Mucosa of rectum (tissue), 2 donors: ENCODE measurements around the gene BUD31.
A peak's percentile ranks its signal among the peaks of the same experiment; 100 is the strongest.
"Not testable (repeated sequence)": the region's sequence is repeated elsewhere in the genome, so short reads cannot be mapped to it uniquely, and the experiment has no call there.

Experiments
- H3K27ac ChIP-seq, 2 donors: one replicate each; pipeline ENCODE4 v1.7.0; 2013; ENCODE audit warnings: inconsistent platforms in 2 of 2, low read depth in 2 of 2, low read length in 2 of 2
- H3K27me3 ChIP-seq, 2 donors: one replicate each; pipeline ENCODE4 v1.7.0; 2013; ENCODE audit warnings: low read length in 2 of 2; ENCODE audit not compliant: control insufficient read depth in 2 of 2, insufficient read depth in 2 of 2
- H3K36me3 ChIP-seq, 2 donors: one replicate each; pipeline ENCODE4 v1.7.0; 2013; ENCODE audit warnings: low read length in 2 of 2; ENCODE audit not compliant: control insufficient read depth in 2 of 2, insufficient read depth in 2 of 2
- H3K4me1 ChIP-seq, 2 donors: one replicate each; pipeline ENCODE4 v1.7.0; 2013; ENCODE audit warnings: low read length in 2 of 2, mild to moderate bottlenecking in 1 of 2; ENCODE audit not compliant: control insufficient read depth in 2 of 2, insufficient read depth in 2 of 2
- H3K4me3 ChIP-seq, 2 donors: one replicate each; pipeline ENCODE4 v1.7.0; 2013; ENCODE audit warnings: low read length in 2 of 2
- H3K9ac ChIP-seq, 2 donors: one replicate each; pipeline ENCODE4 v1.7.0; 2013; ENCODE audit warnings: low read length in 2 of 2, low read depth in 1 of 2, mild to moderate bottlenecking in 1 of 2
- H3K9me3 ChIP-seq, 2 donors: one replicate each; pipeline ENCODE4 v1.7.0; 2013; ENCODE audit warnings: low read length in 2 of 2; ENCODE audit not compliant: control insufficient read depth in 2 of 2
- donor health status: healthy.
- donor health status: Normal muscosa, but diverticular disease.

The BUD31 gene

DNA sequence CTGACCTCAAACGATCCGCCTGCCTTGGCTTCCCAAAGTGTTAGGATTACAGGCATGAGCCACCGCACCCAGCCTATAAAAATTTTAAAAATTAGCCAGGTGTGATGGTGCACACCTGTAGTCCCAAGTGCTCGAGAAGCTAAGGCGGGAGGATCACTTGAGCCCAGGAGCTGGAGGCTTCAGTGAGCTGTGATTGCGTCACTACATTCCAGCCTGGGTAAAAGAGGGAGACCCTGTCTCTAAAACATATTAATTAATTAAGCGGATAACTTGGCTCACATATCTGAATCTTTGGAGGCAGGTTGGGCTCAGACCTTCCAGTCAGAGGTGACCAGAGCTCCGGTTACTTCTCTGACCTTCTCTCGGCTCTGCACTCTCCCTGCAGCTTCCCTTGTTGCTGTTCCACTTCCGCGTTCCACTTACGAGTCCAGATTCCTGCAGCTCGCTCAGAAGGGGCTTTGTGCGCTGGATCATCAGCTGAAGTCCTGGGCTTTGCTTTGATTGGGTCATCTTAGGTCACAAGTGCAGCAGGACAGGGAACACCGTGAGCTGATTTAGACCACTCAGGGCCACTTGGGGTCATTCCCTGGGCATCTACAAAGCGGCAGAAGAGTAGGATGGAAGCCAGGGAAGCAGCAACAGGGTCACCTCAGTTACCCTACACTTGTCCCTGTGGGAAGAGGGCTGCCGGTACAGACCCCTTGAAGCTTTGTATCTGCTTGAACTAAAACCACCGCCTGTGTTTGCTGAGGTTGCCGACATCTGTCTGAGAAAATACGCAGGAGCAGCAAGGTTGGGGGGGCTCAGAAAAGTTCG, 36.3 kb upstream of the BUD31 start:
- Histone ChIP-seq H3K36me3 (peaks cover 0 to 4% of the 10 kb centered on the region in 2 donors), H3K9ac (peak overlapping the region in 1 of 2 donors; percentile 17), H3K27me3 (no peaks in the 10 kb centered on the region), H3K4me3 (peak overlapping the region; percentile 4 to 57), H3K4me1 (peaks cover 11 to 15% of the 10 kb centered on the region in 2 donors), H3K9me3 (no peaks in the 10 kb centered on the region), H3K27ac (peak overlapping the region in 1 of 2 donors; percentile 40)

GRCh38 chr7:99373091-99374066, 35.4 kb upstream of the BUD31 start:
- H3K27ac ChIP-seq = peak overlapping the region; percentile 7 to 87
- H3K4me3 ChIP-seq = peak overlapping the region in 1 of 2 donors; percentile 72
- H3K9me3 ChIP-seq = no peaks in the 10 kb centered on the region
- no peaks in the 10 kb centered on the region for H3K27me3 ChIP-seq
- H3K36me3 ChIP-seq = peaks cover 4% of the 10 kb centered on the region in 2 donors
- peak overlapping the region; percentile 52 to 77 for H3K9ac ChIP-seq
- peaks cover 11 to 15% of the 10 kb centered on the region in 2 donors for H3K4me1 ChIP-seq

DNA sequence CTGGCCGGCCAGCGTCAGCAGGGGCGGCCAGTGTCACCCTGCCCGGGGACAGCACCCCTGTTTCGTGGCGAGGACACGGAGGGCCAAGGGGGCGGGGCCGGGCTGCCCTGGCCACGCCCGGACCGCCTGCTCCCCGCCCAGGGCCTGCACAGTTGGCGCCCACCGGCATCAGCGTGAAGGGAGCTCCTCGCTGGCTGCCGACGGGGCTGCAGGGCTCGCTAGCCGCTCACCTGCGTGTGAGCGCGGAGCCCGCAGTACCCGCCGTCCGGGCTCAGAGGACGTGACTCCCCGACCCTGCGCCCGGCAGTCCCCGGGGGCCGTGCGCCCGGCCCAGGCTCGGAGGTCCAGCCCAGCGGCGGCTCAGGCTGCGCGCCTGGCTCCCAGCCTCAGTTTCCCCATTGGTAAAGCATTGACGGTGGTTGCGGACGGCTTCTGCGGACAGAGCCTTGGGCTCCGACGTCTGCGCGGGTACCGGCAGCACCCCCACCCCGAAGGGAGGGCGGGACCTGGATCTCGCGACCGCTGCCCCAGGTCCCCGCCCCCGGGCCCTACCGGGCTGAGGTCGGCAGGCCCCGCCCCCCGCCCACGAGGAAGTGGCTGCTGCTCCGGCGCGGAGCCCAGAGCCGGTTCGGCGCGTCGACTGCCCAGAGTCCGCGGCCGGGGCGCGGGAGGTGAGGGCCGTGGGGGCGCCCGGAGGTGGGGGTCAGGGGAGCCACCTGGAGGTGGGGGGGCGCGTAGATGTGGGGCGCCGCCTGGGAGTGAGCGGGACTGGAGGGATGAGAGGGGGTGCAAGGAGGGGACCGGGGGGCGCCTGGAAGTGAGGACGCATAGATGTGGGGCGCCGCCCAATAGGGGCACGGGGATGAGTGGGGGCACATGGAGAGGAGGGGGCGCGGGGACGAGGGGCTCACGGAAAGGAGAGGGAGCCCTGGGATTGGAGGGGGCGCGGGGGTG, 34.4 kb upstream of the BUD31 start, which contains the start of gene ARPC1B:
TSS of gene ARPC1B (plus strand) at position 620 of the 954 bp plus-strand sequence. CDS start 10,985 bp downstream, outside the sequence.
- H3K9me3 ChIP-seq = no peaks in the 10 kb centered on the region
- peaks cover 12 to 18% of the 10 kb centered on the region in 2 donors for H3K4me1 ChIP-seq
- H3K27ac ChIP-seq = peak within 1 kb of the TSS; percentile 87
- H3K9ac ChIP-seq = peak within 1 kb of the TSS; percentile 60 to 77
- no peaks in the 10 kb centered on the region for H3K27me3 ChIP-seq
- H3K4me3 ChIP-seq = peak within 1 kb of the TSS; percentile 64 to 72
- H3K36me3 ChIP-seq = peaks cover 4% of the 10 kb centered on the region in 2 donors

DNA sequence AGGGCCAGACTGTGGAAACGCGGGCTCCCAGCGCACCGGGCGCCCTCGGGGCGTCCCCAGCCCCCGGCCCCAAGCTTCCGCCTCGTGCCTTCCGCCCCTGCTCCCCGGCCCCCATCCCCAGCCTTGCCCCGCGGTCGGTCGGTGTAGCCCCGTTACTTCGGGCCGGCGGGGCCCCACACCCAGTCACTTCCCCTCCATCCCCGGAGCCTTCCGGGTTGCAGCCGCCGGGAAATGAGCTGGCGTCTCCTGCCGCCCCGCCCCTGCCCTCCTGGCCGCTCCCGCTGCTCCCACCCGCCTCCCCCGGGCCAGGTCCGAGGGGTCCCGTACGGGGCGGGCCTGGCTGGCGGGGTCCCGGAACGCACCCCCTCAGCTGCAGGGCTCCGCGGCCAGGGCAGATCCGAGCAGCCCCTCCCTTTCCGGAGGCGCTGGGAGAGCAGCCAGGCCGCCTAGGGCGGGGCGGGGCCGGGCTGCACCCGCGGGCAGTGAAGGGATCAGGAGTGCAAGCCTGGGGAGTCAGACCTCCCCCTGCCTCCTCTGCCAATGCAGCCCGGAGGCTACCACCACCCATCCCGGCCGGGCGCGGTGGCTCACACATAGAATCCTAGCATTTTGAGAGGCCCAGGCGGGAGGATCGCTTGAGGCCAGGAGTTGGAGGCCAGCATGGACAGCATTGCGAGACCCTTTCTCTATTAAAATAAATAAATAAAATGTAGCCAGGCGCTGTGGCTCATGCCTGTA, 33.5 kb upstream of the BUD31 start:
- Histone ChIP-seq H3K9me3 (no peaks in the 10 kb centered on the region), H3K9ac (peak overlapping the region; percentile 60 to 65), H3K27me3 (no peaks in the 10 kb centered on the region), H3K27ac (peak overlapping the region; percentile 87), H3K4me1 (peaks cover 20 to 23% of the 10 kb centered on the region in 2 donors), H3K4me3 (peak overlapping the region; percentile 64 to 72), H3K36me3 (peaks cover 2 to 4% of the 10 kb centered on the region in 2 donors)

- Histone ChIP-seq H3K4me1 (peaks cover 23 to 26% of the 10 kb centered on the region in 2 donors), H3K9me3 (no peaks in the 10 kb centered on the region), H3K27me3 (no peaks in the 10 kb centered on the region), H3K36me3 (peaks cover 0 to 8% of the 10 kb centered on the region in 2 donors), H3K4me3 (peak overlapping the region in 1 of 2 donors; percentile 62), H3K9ac (peak overlapping the region; percentile 35 to 37), H3K27ac (peak overlapping the region; percentile 74 to 88)
Measured at GRCh38 chr7:99379043-99379577, 29.7 kb upstream of the BUD31 start.

DNA sequence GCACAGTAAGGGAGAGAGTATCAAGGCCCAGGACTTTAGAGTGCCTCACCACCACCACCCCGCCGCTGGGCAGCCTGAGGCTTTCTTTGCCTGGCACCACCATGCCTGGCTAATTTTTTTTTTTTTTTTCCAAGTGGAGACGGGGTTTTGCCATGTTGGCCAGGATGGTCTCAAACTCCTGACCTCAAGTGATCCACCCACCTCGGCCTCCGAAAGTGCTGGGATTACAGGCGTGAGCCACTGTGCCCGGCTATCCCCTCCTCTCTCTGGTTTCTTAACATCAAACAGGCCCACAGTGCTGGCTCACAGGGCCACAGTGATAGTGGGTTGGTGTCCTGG, 29.1 kb upstream of the BUD31 start:
- not testable (repeated sequence) for H3K36me3 ChIP-seq, H3K27me3 ChIP-seq, H3K9me3 ChIP-seq
- H3K9ac ChIP-seq = peak overlapping the region; percentile 37 to 52
- peak overlapping the region; percentile 74 to 88 for H3K27ac ChIP-seq
- peak overlapping the region; percentile 5 to 62 for H3K4me3 ChIP-seq
- peaks cover 23 to 26% of the 10 kb centered on the region in 2 donors for H3K4me1 ChIP-seq

- Histone ChIP-seq H3K9me3 (no peaks in the 10 kb centered on the region), H3K36me3 (peaks cover 0 to 8% of the 10 kb centered on the region in 2 donors), H3K4me1 (peaks cover 23 to 26% of the 10 kb centered on the region in 2 donors), H3K27ac (peak overlapping the region; percentile 74 to 88), H3K27me3 (no peaks in the 10 kb centered on the region), H3K4me3 (peak overlapping the region; percentile 5 to 62), H3K9ac (peak overlapping the region; percentile 27 to 52)
Measured at GRCh38 chr7:99380032-99380822, 28.5 kb upstream of the BUD31 start.

- Histone ChIP-seq H3K4me1 (peaks cover 21 to 23% of the 10 kb centered on the region in 2 donors), H3K4me3 (peak overlapping the region; percentile 5 to 62), H3K9ac (peak overlapping the region; percentile 27 to 32), H3K27me3 (no peaks in the 10 kb centered on the region), H3K9me3 (no peaks in the 10 kb centered on the region), H3K36me3 (peaks cover 4 to 8% of the 10 kb centered on the region in 2 donors), H3K27ac (peak overlapping the region; percentile 70 to 88)
Measured at GRCh38 chr7:99380823-99381663, 27.7 kb upstream of the BUD31 start.
